ENCODE measurements around the gene CHMP2A.

The CHMP2A gene

DNA sequence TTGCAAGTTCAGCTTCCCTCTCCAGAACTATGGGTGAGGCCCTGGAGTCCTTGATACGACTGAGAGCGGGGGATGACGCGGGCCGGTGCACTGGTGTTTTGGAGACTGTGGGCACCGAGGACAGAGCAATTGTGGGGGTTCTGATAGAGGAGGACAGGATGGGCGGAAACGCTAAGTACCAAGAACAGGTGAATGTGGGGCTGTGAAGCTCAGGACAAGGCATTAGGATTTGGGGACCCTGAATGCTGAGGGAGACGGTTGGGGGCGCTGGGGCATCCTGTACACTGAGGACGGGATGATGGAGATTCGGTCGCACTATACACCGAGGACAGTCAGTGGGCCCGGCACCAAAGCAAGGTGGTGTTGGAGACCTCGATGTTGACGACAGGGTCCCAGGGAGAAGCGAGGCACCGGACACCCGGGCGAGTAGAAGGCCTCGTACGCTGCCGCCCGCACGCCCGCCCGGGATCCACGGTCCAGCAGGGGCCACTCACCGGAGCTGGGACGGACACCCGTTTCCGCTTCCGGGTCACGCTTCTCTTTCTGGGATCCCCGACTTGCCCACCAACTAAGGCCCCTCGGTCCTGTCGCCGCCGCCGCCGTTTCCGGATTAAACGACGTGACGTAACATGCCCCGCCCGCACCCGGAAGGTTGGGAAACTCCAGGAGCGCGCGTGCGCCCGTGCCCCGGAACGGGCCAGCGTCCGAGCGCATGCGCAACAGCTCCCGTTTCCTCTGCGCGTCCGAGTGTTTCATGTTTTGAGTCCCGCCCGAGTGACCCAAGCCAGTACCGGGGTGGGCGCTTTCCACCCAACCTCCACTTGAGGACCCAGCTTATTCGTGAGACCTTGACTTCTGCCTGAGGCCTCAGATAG is at the start of gene CHMP2A:
TSS of gene CHMP2A (minus strand) at position 612 of the 875 bp plus-strand sequence. CDS start 893 bp downstream, outside the sequence.
- Histone ChIP-seq H3K27me3 (replicated peaks) (no peaks in the 10 kb centered on the region), H3K36me3 (replicated peaks) (peaks cover 48% of the 10 kb centered on the region), H3K4me3 (ENCODE audit: low read depth, low read length) (peak within 1 kb of the TSS; percentile 82), H3K27ac (peak within 1 kb of the TSS; percentile 81)
- in situ Hi-C loops (cut with HindIII; ENCODE audit: low pct_ligation_motif_present, low sequenced_read_pairs), result no loop called here
- TF ChIP-seq, protein P1, sequence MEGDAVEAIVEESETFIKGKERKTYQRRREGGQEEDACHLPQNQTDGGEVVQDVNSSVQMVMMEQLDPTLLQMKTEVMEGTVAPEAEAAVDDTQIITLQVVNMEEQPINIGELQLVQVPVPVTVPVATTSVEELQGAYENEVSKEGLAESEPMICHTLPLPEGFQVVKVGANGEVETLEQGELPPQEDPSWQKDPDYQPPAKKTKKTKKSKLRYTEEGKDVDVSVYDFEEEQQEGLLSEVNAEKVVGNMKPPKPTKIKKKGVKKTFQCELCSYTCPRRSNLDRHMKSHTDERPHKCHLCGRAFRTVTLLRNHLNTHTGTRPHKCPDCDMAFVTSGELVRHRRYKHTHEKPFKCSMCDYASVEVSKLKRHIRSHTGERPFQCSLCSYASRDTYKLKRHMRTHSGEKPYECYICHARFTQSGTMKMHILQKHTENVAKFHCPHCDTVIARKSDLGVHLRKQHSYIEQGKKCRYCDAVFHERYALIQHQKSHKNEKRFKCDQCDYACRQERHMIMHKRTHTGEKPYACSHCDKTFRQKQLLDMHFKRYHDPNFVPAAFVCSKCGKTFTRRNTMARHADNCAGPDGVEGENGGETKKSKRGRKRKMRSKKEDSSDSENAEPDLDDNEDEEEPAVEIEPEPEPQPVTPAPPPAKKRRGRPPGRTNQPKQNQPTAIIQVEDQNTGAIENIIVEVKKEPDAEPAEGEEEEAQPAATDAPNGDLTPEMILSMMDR (IDR thresholded peaks at IDR 0.05; ENCODE audit: low read depth, low read length, missing control alignments), result no peak
- DNase-seq, result peak; percentile 94

DNA sequence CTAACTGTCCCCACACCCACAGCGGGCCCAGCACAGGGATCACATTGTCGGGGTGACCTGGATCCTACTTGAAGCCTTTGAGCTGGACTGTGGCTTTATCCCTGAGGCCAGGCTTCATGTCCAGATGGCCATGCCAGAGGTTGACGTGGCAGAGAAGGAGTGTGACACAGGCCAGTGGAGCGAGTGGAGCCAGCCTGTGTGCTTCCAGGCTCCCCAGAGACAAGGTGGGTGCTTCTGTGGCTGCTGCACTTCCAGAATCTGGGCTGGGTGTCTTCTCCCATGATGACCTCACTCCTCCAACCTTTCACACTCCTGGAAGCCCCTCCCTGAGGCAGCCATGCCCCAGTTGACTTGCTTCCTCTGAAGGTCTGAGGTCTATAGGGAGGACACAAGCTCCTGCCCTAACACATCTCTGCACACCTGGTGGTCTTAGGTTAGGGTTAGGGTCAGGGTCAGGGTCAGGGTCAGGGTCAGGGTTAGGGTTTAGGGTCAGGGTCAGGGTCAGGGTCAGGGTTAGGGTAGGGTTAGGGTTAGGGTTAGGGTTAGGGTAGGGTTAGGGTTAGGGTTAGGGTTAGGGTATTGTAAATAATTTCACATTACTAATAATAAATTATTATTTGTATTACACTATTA is 31.3 kb upstream of the CHMP2A start:
- Histone ChIP-seq H3K36me3 (replicated peaks) (peaks cover 12% of the 10 kb centered on the region), H3K27ac (no peak overlapping the region), H3K4me3 (ENCODE audit: low read depth, low read length) (no peak overlapping the region), H3K27me3 (replicated peaks) (no peaks in the 10 kb centered on the region)
- in situ Hi-C loops (cut with HindIII; ENCODE audit: low pct_ligation_motif_present, low sequenced_read_pairs), result no loop called here
- no peak for DNase-seq
- TF ChIP-seq, protein P1 (IDR thresholded peaks at IDR 0.05; ENCODE audit: low read depth, low read length, missing control alignments), result no peak

DNA sequence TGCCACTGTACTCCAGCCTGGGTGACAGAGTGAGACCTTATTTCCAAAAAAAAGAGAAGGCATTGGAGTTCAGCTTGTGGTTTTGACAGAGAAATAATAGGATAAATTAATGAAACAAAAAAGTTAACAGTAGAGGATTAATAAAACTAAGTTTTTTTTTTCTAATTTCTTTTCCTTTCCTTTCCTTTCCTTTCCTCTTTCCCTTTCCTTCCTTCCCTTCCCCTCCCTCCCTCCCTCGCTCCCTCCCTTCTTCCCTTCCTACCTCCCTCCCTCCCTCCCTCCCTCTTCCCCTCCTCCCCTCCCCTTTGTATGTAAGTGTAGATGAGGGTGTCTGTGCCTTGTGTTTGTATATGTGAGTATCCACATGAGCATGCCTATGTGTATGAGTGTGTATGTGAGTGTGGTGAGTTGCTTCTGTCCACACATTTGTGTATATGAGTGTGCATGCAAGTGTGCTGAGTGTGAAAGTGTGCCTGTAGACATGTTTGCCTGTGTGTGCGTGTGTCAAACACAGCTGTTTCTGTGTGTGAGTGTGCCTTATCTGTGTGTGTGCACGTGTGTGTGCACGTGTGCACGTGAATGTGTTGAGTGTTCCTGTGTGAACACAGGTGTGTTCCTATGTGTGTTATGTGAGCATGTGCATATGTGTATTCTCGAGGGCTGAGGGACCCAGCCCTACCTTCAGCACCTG is 30.7 kb upstream of the CHMP2A start:
- in situ Hi-C loops (cut with HindIII; ENCODE audit: low pct_ligation_motif_present, low sequenced_read_pairs), result no loop called here
- H3K27ac ChIP-seq, result no peak overlapping the region

DNA sequence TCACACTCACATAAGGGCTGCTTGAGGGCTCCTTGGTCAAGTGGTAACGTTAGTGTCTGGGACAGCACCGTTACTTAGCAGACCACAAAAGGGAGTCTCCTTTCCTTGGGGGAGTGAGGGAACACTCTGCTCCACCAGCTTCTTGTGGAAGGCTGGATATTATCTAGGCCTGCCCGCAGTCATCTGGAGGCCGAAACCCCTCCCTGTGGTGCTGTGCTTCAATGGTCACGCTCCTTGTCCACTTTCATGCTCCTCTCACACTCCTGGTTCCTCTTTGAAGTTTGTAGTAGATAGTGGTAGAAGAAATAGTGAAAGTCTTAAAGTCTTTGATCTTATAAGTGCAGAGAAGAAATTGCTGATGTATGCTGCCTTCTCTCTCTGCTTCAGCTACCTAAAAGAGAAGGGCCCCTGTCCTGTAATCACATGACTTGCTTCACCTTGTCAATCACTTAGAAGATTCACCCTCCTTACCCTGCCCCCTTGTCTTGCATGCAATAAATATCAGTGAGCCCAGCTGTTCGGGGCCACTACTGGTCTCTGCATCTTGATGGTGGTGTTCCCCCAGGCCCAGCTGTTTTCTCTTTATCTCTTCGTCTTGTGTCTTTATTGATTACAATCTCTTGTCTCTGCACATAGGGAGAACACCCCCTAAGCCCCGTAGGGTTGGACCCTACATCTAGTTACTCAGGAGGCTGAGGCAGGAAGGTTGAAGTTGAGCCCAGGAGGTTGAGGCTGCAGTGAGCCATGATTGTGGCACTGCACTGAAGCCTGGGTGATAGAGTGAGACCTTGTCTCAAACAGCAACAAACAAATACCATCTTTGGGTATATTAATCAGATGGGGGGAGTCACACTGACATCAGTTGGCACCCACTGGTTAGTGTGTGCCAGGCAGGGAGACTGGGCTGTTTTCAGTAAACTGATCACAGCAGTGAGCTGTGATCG is 29.9 kb upstream of the CHMP2A start:
- no peaks in the 10 kb centered on the region for H3K27me3 ChIP-seq (replicated peaks)
- TF ChIP-seq, protein P1 (IDR thresholded peaks at IDR 0.05; ENCODE audit: low read depth, low read length, missing control alignments), result no peak
- H3K27ac ChIP-seq, result no peak overlapping the region
- in situ Hi-C loops (cut with HindIII; ENCODE audit: low pct_ligation_motif_present, low sequenced_read_pairs), result no loop called here
- no peak overlapping the region for H3K4me3 ChIP-seq (ENCODE audit: low read depth, low read length)
- peaks cover 12% of the 10 kb centered on the region for H3K36me3 ChIP-seq (replicated peaks)
- no peak for DNase-seq

More for the DNA sequence above, 30.7 kb upstream of the CHMP2A start:
- TF ChIP-seq, protein P1 (IDR thresholded peaks at IDR 0.05; ENCODE audit: low read depth, low read length, missing control alignments), result no peak
- Histone ChIP-seq H3K36me3 (replicated peaks) (peaks cover 12% of the 10 kb centered on the region), H3K27me3 (replicated peaks) (no peaks in the 10 kb centered on the region), H3K4me3 (ENCODE audit: low read depth, low read length) (no peak overlapping the region)
- DNase-seq, result no peak

DNA sequence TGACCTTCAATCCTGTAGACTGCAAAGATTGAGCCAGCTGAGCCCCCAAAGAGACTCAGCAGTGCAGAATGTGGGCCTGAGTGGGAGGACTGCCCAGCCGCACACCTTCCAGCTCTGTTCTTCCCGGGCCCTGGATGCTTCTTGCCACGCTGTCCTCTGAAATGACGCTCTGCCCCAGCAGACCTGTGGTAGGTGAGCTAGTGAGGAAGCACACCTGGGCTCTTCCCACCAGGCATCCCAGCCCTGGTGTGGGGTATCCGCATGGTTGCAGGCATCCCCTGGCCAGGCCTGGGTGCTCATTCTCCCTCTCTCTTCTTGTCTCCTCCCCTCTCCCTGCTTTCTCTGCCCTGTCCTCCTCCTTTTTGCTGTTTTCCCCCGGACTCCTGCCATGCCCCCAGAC is 28.1 kb upstream of the CHMP2A start:
- Histone ChIP-seq H3K4me3 (ENCODE audit: low read depth, low read length) (no peak overlapping the region), H3K27me3 (replicated peaks) (no peaks in the 10 kb centered on the region), H3K27ac (no peak overlapping the region), H3K36me3 (replicated peaks) (peaks cover 12% of the 10 kb centered on the region)
- in situ Hi-C loops (cut with HindIII; ENCODE audit: low pct_ligation_motif_present, low sequenced_read_pairs), result no loop called here
- TF ChIP-seq, protein P1 (IDR thresholded peaks at IDR 0.05; ENCODE audit: low read depth, low read length, missing control alignments), result no peak
- no peak for DNase-seq

All from brain microvascular endothelial cell (primary cell).